Erythroblast (primary cell): ENCODE measurements around the gene LRRC18.

Experiments
- GATA1 ChIP-seq: IDR thresholded peaks from 2 replicates; pipeline ENCODE4 v1.6.1; 2011; ENCODE audit warnings: low read depth, mild to moderate bottlenecking, control low read depth, low read length, moderate library complexity
- POLR2A ChIP-seq: IDR thresholded peaks from 2 replicates; pipeline ENCODE4 v1.6.1; 2011; ENCODE audit warnings: mild to moderate bottlenecking, low read length

DNA sequence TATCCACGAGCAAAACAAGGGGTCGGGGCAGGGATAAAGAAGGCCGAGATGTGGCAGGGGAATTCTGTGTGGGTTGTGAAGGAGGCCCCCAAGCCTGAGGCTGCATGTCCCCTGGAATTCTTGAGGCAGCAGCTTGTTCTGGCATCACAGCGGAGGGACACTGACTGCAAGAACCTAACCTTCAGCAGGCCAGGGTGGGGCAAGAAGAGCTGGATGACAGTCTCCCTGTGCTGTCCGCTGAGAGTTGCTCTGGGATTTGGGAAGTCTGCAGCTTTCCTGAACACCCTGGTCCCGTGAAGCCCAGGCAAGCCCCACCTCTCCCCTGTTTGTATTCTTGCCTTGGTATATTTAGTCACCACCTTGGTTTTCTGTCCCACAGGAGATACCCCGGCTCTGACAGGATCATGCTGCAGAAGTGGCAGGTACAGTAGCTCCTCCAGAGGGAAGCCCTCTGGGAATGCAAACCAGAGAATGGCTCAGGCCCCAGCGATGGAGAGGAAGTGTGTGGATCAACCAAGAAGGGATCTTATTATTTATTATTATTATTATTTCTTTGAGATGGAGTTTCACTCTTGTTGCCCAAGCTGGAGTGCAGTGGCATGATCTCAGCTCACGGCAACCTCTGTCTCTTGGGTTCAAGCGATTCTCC is 1.9 kb upstream of the LRRC18 start:
- TF ChIP-seq POLR2A (no peak), GATA1 (no peak)
